ENCODE results near the gene CACNA1C. TPM values are rescaled to one million over a fixed set of nuclear protein-coding genes. Genes with fewer than 3 reads are reported as not detected.

CACNA1C gene
- total RNA-seq, 4 donors from 2014 or later: 9.7 to 42.1 (median 18.1) TPM

DNA sequence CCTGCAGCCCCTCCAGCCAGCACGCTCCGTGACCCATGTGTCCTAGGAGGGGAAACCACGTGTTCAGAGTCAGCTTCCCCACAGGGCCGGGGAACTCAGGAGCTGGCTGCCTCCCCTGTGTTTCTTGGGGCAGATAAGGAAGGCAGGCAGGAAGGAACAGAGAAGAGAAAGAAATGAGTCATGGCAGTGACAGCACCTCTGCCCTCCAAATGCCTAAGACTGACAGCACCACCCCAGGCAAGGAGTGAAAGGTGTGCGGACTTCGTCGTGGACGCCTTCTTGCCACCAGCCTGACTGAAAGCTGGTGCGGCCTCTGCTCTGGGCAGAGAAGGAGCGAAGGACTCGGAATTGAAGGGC, 575.0 kb downstream of the CACNA1C start:
- no peak for DNase-seq
- H3K27me3 ChIP-seq: no peaks in the 10 kb centered on the region
- H3K9me3 ChIP-seq: no peaks in the 10 kb centered on the region
- no peak overlapping the region for H3K27ac ChIP-seq
- no peaks in the 10 kb centered on the region for H3K4me1 ChIP-seq
- no peaks in the 10 kb centered on the region for H3K36me3 ChIP-seq
- TF ChIP-seq, protein P1, sequence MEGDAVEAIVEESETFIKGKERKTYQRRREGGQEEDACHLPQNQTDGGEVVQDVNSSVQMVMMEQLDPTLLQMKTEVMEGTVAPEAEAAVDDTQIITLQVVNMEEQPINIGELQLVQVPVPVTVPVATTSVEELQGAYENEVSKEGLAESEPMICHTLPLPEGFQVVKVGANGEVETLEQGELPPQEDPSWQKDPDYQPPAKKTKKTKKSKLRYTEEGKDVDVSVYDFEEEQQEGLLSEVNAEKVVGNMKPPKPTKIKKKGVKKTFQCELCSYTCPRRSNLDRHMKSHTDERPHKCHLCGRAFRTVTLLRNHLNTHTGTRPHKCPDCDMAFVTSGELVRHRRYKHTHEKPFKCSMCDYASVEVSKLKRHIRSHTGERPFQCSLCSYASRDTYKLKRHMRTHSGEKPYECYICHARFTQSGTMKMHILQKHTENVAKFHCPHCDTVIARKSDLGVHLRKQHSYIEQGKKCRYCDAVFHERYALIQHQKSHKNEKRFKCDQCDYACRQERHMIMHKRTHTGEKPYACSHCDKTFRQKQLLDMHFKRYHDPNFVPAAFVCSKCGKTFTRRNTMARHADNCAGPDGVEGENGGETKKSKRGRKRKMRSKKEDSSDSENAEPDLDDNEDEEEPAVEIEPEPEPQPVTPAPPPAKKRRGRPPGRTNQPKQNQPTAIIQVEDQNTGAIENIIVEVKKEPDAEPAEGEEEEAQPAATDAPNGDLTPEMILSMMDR (IDR thresholded peaks at IDR 0.05): no peak
- TF ChIP-seq POLR2A (IDR thresholded peaks at IDR 0.05): no peak
- H3K4me3 ChIP-seq: no peak overlapping the region

DNA sequence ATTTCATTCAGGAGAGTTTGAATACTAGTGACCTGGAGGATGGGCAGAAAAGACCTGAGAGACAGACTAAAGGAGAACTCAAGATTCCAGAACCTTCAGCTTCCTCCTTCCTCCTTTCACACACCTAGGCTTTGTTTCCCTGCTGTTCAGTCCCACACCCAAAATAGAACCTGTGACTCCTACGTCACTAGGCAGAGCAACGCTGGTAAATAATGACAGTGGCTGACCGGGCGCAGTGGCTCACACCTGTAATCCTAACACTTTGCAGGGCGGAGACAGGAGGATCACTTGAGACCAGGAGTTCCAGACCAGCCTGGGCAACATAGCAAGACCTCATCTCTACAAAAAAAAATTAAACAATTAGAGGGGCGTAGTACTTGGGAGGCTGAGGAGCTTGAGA, 575.6 kb downstream of the CACNA1C start:
- no peak for TF ChIP-seq POLR2A (IDR thresholded peaks at IDR 0.05)
- TF ChIP-seq, protein P1 (IDR thresholded peaks at IDR 0.05): no peak
- Histone ChIP-seq H3K36me3 (no peaks in the 10 kb centered on the region), H3K27ac (no peak overlapping the region), H3K9me3 (no peaks in the 10 kb centered on the region), H3K4me3 (no peak overlapping the region), H3K27me3 (no peaks in the 10 kb centered on the region), H3K4me1 (no peaks in the 10 kb centered on the region)
- DNase-seq: no peak

DNA sequence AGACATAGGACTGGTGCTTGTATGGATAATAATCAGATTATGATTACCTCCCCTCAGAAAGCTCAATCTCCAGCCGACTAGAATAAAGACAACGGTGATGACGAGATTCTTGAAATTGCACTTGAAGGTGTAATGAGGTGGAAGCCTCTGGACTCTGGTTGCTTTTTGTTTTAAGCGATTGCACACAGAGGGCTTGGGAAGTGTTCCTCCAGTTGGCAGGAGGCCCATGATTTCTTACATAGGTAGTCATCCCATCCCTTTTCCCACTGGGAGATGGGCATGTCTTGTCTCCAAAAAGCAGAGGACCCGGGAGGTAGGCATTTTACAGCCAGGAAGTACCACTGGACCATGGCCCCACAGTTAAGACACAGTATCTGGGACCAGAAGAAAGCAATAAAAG, 576.3 kb downstream of the CACNA1C start:
- Histone ChIP-seq H3K9me3 (no peaks in the 10 kb centered on the region), H3K4me3 (no peak overlapping the region), H3K36me3 (no peaks in the 10 kb centered on the region), H3K27ac (no peak overlapping the region), H3K4me1 (no peaks in the 10 kb centered on the region), H3K27me3 (no peaks in the 10 kb centered on the region)
- no peak for DNase-seq
- TF ChIP-seq, protein P1 (IDR thresholded peaks at IDR 0.05): no peak
- no peak for TF ChIP-seq POLR2A (IDR thresholded peaks at IDR 0.05)

DNA sequence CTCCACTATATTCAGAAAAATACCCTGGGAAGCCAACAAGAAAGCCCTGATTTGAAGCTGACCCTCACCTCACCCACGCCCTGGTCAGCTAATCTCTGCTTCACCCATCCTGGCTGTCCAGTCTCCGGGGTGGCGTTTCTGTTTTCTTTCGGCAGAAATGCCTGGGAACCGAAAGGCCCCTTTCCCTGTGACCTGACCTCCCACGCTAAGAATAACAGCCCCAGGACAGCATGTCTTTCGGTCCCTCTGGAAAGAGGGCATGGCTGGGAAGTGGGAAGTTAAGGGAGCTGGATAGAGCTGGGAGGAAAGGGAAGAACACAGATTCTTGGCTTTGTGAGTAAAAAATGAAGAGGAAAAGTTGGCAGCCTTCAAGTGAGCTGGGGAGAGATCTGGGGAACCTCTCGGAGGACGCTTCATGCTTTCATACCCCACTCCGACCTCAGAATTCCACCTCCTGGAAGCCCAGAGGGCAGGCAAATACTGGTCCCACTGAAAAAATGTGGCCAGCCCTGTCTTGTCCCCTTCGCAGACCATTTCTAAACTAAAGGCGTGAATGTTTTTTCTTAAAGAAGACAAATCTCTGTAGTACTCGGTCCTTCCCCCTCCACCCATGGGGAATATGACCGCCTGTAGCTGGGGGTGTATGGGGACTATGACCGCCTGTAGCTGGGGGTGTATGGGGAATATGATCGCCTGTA, 579.0 kb downstream of the CACNA1C start:
- Histone ChIP-seq H3K9me3 (no peaks in the 10 kb centered on the region), H3K4me3 (no peak overlapping the region), H3K36me3 (no peaks in the 10 kb centered on the region), H3K27ac (no peak overlapping the region), H3K27me3 (no peaks in the 10 kb centered on the region), H3K4me1 (no peaks in the 10 kb centered on the region)
- peak in 1 of 3 donors; percentile 23 for DNase-seq
- no peak for TF ChIP-seq POLR2A (IDR thresholded peaks at IDR 0.05)
- TF ChIP-seq, protein P1 (IDR thresholded peaks at IDR 0.05): no peak

DNA sequence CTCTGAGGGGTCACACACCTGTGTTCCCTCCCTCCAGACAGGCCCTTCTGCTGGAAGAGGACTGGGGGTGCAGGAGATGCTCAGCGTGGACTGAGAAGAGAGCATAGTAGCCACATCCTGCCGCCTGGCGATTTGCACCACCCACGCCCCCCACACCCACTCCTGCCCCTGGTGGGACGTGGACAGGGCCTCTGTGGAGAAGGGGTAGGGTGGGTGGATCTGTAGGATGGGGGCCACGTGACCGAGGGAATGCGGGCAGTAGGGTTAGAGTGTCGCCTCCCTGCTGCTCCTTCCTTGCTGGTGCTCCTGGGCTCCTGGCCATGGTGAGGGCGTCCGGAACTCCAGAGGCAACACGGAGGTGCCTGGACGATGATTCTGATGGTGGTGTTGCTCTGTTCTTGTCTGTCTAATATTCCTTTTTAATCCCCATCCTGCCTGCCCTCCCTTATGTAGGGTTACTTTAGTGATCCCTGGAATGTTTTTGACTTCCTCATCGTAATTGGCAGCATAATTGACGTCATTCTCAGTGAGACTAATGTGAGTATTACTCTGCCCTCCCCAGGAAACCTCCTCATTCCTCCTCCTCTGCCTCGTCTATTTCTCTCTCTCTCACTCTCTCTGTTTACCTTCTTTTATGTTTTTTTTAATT, 580.5 kb downstream of the CACNA1C start:
- Histone ChIP-seq H3K36me3 (no peaks in the 10 kb centered on the region), H3K9me3 (no peaks in the 10 kb centered on the region), H3K27ac (no peak overlapping the region), H3K27me3 (no peaks in the 10 kb centered on the region), H3K4me1 (no peaks in the 10 kb centered on the region), H3K4me3 (no peak overlapping the region)
- no peak for TF ChIP-seq POLR2A (IDR thresholded peaks at IDR 0.05)
- TF ChIP-seq, protein P1 (IDR thresholded peaks at IDR 0.05): no peak
- peak in 1 of 3 donors; percentile 24 for DNase-seq
